Heart left ventricle (tissue), 16 donors: ENCODE data around the gene CNGB1. TPM values are rescaled to one million over a fixed set of nuclear protein-coding genes. Genes with fewer than 3 reads are reported as not detected.
"Not testable (repeated sequence)": the region's sequence is repeated elsewhere in the genome, so short reads cannot be mapped to it uniquely, and the experiment has no call there.

ENCODE experiments used
- ATAC-seq, 4 donors: fragments of 200-7000 bp; cut with Tn5 transposase; one replicate each; pipeline ENCODE4 v1.9.1; 2020 to 2022; ENCODE audit warnings: moderate library complexity in 4 of 4, mild to moderate bottlenecking in 3 of 4, moderate number of reproducible peaks in 1 of 4
- DNase-seq, 5 donors: peaks; one replicate each; pipeline ENCODE4 v3.0.0-alpha.2; 2020
- H3K27ac ChIP-seq, 12 donors: fragments of 200-600 bp; sonication (generic) in 4 of 12; one replicate each; pipeline versions ENCODE4 v1.5.0 to v1.8.0; 2016 to 2022; ENCODE audit warnings: mild to moderate bottlenecking in 2 of 12
- H3K27me3 ChIP-seq, 9 donors: fragments of 200-600 bp; sonication (generic) in 2 of 9; one replicate each; pipeline versions ENCODE4 v1.5.1 to v1.8.0; 2016 to 2022; ENCODE audit warnings: mild to moderate bottlenecking in 3 of 9
- H3K36me3 ChIP-seq, 9 donors: fragments of 200-600 bp; sonication (generic) in 2 of 9; one replicate each; pipeline versions ENCODE4 v1.5.0 to v1.8.0; 2018 to 2022; ENCODE audit warnings: mild to moderate bottlenecking in 2 of 9
- H3K4me1 ChIP-seq, 12 donors: fragments of 200-600 bp; sonication (generic) in 4 of 12; one replicate each; pipeline versions ENCODE4 v1.5.0 to v1.8.0; 2016 to 2022; ENCODE audit warnings: mild to moderate bottlenecking in 3 of 12
- H3K4me3 ChIP-seq, 12 donors: fragments of 200-600 bp; sonication (generic) in 4 of 12; one replicate each; pipeline versions ENCODE4 v1.5.0 to v1.8.0; 2017 to 2022; ENCODE audit warnings: mild to moderate bottlenecking in 9 of 12, moderate library complexity in 4 of 12
- H3K9me3 ChIP-seq, 12 donors: fragments of 200-600 bp; sonication (generic) in 4 of 12; one replicate each; pipeline versions ENCODE4 v1.5.0 to v1.8.0; 2016 to 2022; ENCODE audit warnings: mild to moderate bottlenecking in 1 of 12
- POLR2A ChIP-seq, 2 donors: fragments of 450-650 bp; IDR thresholded peaks; one replicate each; pipeline ENCODE4 v1.6.1; 2017; ENCODE audit warnings: antibody characterized with exemption in 2 of 2, mild to moderate bottlenecking in 2 of 2, moderate library complexity in 2 of 2
- WGBS, 4 donors: extraction: QIAGEN DNeasy Blood & Tissue Kit in 2 of 4; methylation state at CpG; one replicate each; pipeline versions ENCODE4 v1.1.5 to v1.1.7; 2013 to 2018; 5-methylcytosine and 5-hydroxymethylcytosine counted together
- intact Hi-C, 10 donors: fragments of 100-400 bp; cut with DNase I; formaldehyde crosslinking; loops; one replicate each; pipeline versions ENCODE4 v1.11.1 to v1.14.2; 2022
- polyA plus RNA-seq, 2 donors: library from polyadenylated mRNA; stranded (reverse); fragments of 200-250 nt; gene quantifications; one replicate each; pipeline ENCODE4 v1.2.3, GENCODE V29; 2013
- total RNA-seq, 9 donors: library from RNA; depleted of rRNA in 2 of 9; stranded (reverse); fragments of >200 nt in 2 of 9; fragmentation: NEBNext Ultra II Directional in 3 of 9; extraction: Animal tissue kit (Norgen Biotek cat#: 25700) in 3 of 9; gene quantifications; one replicate each; pipeline versions ENCODE4 v1.1.0 to v1.2.4, GENCODE V29; 2016 to 2023
- TF ChIP-seq, protein P1 (sequence below), 12 donors: fragments of 200-600 bp; sonication (generic) in 4 of 12; IDR thresholded peaks; one replicate each; pipeline versions ENCODE4 v1.5.0 to v1.8.0; 2018 to 2022; ENCODE audit warnings: antibody characterized with exemption in 12 of 12, mild to moderate bottlenecking in 5 of 12
- donor health status: ischemic (EF 13 %, LVEDD 7.1; RV severe dilation, severe dysfunction).
- donor health status: healthy with polysubstance abuse.
- donor health status: DM: no; HTN: yes; CAD: no.
- donor health status: DM: no; HTN: no; CAD: no.
- donor health status: ischemic (EF 25% LVEDD 6.9; RV normal size, moderate dysfunction).
- donor health status: ischemic (EF 25% LVEDD 5.7; RV mildly dilated, moderate dysfunction).
- donor health status: healthy.
- donor health status: DM: yes; HTN: yes; CAD: no.
- donor health status: ischemic (EF 35%, LVEDD 5.7; RV mildly dilated, moderate dysfunction).
- donor health status: nonischemic (EF 11% LVEDD 7.7; RV severe dilation, severe dysfunction).
- donor health status: DM: yes; HTN: yes; CAD: no.
- donor health status: PGD.
- donor health status: ischemic (EF 29% LVEDD 5.4; RV normal size, mild dysfunction).
- donor health status: nonischemic (EF 23%, LVEDD 6.1; RV moderate dilation, normal function).

CNGB1 gene
- total and polyA plus RNA-seq, 11 donors: not detected

DNA sequence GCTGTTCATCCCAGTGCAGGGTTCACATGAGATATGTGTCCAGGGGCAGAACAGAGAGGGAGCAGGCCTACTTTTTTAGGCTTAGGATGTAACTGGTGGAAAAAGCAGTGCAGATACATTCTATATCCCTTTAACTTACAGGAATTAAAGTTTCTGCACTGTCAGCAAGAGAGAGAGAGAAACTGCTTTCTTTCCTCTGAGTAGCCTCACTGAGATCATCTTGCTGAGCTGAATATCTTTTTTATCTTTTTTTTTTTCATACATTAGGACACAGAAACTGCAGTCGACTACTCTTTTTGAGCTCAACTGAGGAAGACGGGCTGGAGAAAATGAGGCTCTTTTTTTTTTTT lies 50.1 kb downstream of the CNGB1 start:
- intact Hi-C loops: no loop called here
- H3K27me3 ChIP-seq: no peaks in the 10 kb centered on the region
- 69 to 86% (median 78%) methylated on average over 2 of the region's 2 CpGs for WGBS, 4 donors
- H3K4me1 ChIP-seq: no peaks in the 10 kb centered on the region
- H3K9me3 ChIP-seq: peaks cover 0 to 4% (median 0%) of the 10 kb centered on the region in 12 donors
- no peak for TF ChIP-seq POLR2A (IDR thresholded peaks at IDR 0.05)
- TF ChIP-seq, protein P1, sequence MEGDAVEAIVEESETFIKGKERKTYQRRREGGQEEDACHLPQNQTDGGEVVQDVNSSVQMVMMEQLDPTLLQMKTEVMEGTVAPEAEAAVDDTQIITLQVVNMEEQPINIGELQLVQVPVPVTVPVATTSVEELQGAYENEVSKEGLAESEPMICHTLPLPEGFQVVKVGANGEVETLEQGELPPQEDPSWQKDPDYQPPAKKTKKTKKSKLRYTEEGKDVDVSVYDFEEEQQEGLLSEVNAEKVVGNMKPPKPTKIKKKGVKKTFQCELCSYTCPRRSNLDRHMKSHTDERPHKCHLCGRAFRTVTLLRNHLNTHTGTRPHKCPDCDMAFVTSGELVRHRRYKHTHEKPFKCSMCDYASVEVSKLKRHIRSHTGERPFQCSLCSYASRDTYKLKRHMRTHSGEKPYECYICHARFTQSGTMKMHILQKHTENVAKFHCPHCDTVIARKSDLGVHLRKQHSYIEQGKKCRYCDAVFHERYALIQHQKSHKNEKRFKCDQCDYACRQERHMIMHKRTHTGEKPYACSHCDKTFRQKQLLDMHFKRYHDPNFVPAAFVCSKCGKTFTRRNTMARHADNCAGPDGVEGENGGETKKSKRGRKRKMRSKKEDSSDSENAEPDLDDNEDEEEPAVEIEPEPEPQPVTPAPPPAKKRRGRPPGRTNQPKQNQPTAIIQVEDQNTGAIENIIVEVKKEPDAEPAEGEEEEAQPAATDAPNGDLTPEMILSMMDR (IDR thresholded peaks at IDR 0.05): no peak
- no peaks in the 10 kb centered on the region for H3K36me3 ChIP-seq
- H3K27ac ChIP-seq: no peak overlapping the region
- no peak overlapping the region for H3K4me3 ChIP-seq
- ATAC-seq: no peak
- DNase-seq: no peak

DNA sequence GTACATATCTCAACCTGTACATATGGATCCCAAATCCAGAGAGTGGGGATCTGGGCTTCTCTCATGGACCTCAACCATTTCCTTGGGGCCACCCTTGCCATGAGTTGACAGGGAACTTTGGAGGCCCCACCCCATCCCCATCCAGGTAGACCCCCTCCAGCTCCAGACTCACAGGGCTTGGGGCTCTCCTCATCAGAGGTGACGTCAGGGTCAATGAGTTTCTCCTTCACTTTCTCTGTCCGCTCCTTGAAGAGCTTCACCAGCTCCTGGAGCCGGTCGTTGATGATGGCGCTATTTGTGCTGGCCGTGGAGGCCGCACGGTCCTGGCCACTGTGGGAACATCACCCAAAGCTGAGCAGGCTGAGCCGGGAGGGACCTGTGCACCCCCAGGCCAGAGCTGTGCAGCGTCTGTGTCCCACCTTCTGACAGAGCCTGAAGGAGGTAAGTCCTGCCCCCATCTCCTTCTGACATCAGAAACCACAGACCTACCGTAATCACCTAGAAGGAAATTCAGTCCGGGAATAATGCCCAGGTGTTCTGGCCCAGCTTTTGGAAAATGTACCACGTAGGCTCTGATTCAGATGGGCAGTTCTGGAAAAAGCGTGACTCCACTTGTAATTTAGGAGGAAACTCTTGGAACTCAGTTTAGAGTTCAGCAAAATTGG lies 50.6 kb downstream of the CNGB1 start:
- 88 to 90% (median 89%) methylated on average over 13 to 14 of the region's 14 CpGs for whole genome bisulfite sequencing, 4 donors
- Histone ChIP-seq H3K36me3 (no peaks in the 10 kb centered on the region), H3K27ac (no peak overlapping the region), H3K4me1 (no peaks in the 10 kb centered on the region), H3K4me3 (no peak overlapping the region), H3K27me3 (no peaks in the 10 kb centered on the region), H3K9me3 (peaks cover 0 to 4% (median 0%) of the 10 kb centered on the region in 12 donors)
- intact Hi-C loops: no loop called here
- no peak for TF ChIP-seq POLR2A (IDR thresholded peaks at IDR 0.05)
- TF ChIP-seq, protein P1 (IDR thresholded peaks at IDR 0.05): no peak
- DNase-seq: no peak
- ATAC-seq: no peak

DNA sequence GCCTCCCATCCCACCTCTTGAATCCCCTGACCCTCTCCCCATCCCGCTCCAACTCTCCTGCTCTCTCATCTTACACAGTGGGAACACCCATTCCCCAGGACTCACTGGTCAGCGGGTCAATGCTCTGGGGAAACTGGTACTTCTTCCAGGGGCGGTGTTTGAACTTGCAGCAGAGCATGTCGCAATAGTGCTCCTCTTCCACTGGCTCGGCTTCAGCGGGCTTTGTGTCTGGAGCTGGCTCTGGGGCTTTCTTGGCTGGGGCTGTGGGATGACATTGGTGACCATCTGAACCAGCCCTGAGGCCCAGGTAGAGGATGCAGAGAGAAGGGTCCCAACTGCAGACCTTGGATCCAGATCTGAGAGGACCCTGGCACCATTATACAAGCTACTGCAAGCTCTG lies 51.9 kb downstream of the CNGB1 start:
- TF ChIP-seq POLR2A (IDR thresholded peaks at IDR 0.05): no peak
- TF ChIP-seq, protein P1 (IDR thresholded peaks at IDR 0.05): no peak
- no peaks in the 10 kb centered on the region for H3K27me3 ChIP-seq
- WGBS, 4 donors: 85 to 96% (median 94%) methylated on average over 6 of the region's 6 CpGs
- intact Hi-C loops: no loop called here
- H3K4me1 ChIP-seq: no peaks in the 10 kb centered on the region
- H3K4me3 ChIP-seq: no peak overlapping the region
- H3K36me3 ChIP-seq: no peaks in the 10 kb centered on the region
- H3K27ac ChIP-seq: no peak overlapping the region
- no peak for DNase-seq
- ATAC-seq: no peak
- H3K9me3 ChIP-seq: peaks cover 0 to 4% (median 0%) of the 10 kb centered on the region in 12 donors

DNA sequence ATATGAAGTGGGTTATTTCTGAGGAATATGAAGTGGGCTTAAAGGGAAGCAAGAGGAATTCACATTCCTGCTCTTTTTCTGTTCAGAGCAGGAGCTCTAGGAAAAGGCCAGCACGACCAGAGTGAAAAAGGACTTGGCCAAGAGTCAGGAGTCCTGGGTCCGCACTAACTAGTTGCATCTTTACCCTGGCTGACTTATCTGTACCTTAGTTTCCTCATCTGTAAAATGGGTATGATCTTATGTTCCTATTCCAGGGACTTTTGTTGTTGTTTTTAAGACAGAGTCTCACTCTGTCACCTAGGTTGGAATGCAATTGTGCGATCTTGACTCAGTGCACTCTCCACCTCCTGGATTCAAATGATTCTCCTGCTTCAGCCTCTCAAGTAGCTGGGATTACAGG lies 52.5 kb downstream of the CNGB1 start:
- no peaks in the 10 kb centered on the region for H3K36me3 ChIP-seq
- no peak for TF ChIP-seq POLR2A (IDR thresholded peaks at IDR 0.05)
- TF ChIP-seq, protein P1 (IDR thresholded peaks at IDR 0.05): no peak
- intact Hi-C loops: no loop called here
- DNase-seq: no peak
- WGBS, 4 donors: 82 to 89% (median 84%) methylated on average over 3 of the region's 3 CpGs
- H3K4me1 ChIP-seq: no peaks in the 10 kb centered on the region
- no peak overlapping the region for H3K4me3 ChIP-seq
- no peak overlapping the region for H3K27ac ChIP-seq
- no peak for ATAC-seq
- H3K27me3 ChIP-seq: no peaks in the 10 kb centered on the region
- H3K9me3 ChIP-seq: peaks cover 0 to 4% (median 0%) of the 10 kb centered on the region in 12 donors

DNA sequence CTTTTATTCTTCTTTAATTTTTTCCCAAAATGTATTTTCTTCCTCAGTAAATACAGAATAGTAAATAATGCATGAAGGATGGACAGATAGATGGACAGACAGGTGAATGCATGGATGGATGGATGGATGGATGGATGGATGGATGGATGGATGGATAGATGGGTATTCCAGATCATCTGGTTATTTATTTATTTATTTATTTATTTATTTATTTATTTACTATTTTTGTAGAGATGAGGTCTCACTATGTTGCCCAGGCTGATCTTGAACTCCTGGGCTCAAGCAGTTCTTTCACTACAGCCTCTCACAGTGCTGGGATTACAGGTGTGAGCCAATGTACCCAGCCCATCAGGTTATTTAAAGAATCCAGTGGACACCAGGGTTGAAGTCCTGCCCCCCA lies 53.0 kb downstream of the CNGB1 start:
- DNase-seq, H3K36me3 ChIP-seq: not testable (repeated sequence)

DNA sequence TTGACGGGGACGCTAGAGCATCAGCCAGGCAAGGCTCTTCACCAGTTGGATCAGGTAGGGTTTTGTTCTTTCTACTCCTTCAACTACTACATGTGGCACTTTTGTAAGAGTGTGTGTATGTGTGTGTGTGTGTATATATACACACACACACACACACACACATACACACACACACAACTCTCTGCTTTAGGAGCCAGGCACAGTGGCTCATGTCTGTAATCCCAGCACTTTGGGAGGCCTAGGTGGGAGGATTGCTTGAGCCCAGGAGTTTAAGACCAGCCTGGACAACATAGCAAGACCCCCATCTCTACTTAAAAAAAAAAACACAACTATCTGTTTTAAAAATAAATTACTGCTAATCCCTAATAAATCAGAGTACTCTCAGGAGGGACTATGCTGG lies 53.4 kb downstream of the CNGB1 start:
- WGBS, 4 donors: 86 to 96% (median 94%) methylated on average over 2 of the region's 2 CpGs

More for the DNA sequence above, 53.0 kb downstream of the CNGB1 start:
- H3K27me3 ChIP-seq, H3K4me1 ChIP-seq, H3K4me3 ChIP-seq, H3K9me3 ChIP-seq, ATAC-seq, intact Hi-C loops, H3K27ac ChIP-seq: not testable (repeated sequence)

More for the DNA sequence above, 53.4 kb downstream of the CNGB1 start:
- DNase-seq, H3K27ac ChIP-seq, H3K4me3 ChIP-seq, H3K9me3 ChIP-seq, H3K36me3 ChIP-seq, H3K4me1 ChIP-seq, intact Hi-C loops, ATAC-seq, H3K27me3 ChIP-seq: not testable (repeated sequence)
